ENCODE measurements around the gene AHDC1.

DNA sequence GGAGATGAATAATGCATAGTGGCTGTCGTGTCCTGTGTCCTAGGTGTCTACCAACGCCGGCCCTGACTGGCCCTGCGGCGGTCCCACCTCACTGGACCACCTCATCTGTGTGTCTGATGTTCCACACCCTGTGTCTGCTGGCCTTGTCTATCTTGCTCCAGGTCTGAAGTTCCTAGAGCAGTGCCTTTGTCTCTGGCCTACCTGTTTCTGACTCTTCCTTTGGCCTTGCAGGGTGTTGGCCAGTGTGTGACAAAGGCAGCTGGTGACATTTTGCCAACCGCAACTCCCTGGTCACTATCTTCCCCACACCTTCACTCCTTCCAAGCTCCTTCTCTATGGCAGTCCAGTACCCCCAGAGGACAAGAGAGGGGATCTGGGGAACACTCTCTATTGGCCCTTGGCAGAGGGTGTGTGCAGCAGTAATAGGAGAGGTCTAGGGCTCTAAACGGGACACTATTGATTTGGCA is 1.4 kb upstream of the AHDC1 start:
- TF ChIP-seq POLR2AphosphoS5 (IDR thresholded peaks at IDR 0.05) (no peak), EP300 (conservative IDR thresholded peaks at IDR 0.05; ENCODE audit: poor library complexity, severe bottlenecking) (no peak), RAD21 (conservative IDR thresholded peaks at IDR 0.05) (no peak), TAF1 (IDR thresholded peaks at IDR 0.05; ENCODE audit: low read depth) (no peak), EZH2 (IDR thresholded peaks at IDR 0.05; ENCODE audit: borderline replicate concordance, insufficient read depth, low read length, poor library complexity, severe bottlenecking) (no peak)
- TF ChIP-seq, protein P1, sequence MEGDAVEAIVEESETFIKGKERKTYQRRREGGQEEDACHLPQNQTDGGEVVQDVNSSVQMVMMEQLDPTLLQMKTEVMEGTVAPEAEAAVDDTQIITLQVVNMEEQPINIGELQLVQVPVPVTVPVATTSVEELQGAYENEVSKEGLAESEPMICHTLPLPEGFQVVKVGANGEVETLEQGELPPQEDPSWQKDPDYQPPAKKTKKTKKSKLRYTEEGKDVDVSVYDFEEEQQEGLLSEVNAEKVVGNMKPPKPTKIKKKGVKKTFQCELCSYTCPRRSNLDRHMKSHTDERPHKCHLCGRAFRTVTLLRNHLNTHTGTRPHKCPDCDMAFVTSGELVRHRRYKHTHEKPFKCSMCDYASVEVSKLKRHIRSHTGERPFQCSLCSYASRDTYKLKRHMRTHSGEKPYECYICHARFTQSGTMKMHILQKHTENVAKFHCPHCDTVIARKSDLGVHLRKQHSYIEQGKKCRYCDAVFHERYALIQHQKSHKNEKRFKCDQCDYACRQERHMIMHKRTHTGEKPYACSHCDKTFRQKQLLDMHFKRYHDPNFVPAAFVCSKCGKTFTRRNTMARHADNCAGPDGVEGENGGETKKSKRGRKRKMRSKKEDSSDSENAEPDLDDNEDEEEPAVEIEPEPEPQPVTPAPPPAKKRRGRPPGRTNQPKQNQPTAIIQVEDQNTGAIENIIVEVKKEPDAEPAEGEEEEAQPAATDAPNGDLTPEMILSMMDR (IDR thresholded peaks at IDR 0.05; ENCODE audit: poor library complexity, severe bottlenecking) = no peak

All from neural cell (in vitro differentiated cells).